Mesothelial cell of epicardium (in vitro differentiated cells): ENCODE data around the gene DCAF12. TPM values are rescaled to one million over a fixed set of nuclear protein-coding genes. Genes with fewer than 3 reads are reported as not detected.
"Not testable (repeated sequence)": the region's sequence is repeated elsewhere in the genome, so short reads cannot be mapped to it uniquely, and the experiment has no call there.

Source experiments
- DNase-seq, 2 experiments: peaks; one replicate each; pipeline ENCODE4 v3.0.0; 2021; ENCODE audit warnings: low spot score in 2 of 2; ENCODE audit not compliant: unreplicated experiment in 2 of 2
- H3K27ac Mint-ChIP-seq: 2 replicates; pipeline ENCODE4 v1.8.0; 2021; ENCODE audit warnings: mixed read lengths
- H3K27me3 Mint-ChIP-seq: 2 replicates; pipeline ENCODE4 v1.8.0; 2021; ENCODE audit warnings: low read depth, mixed read lengths
- H3K36me3 Mint-ChIP-seq: 2 replicates; pipeline ENCODE4 v1.8.0; 2021; ENCODE audit warnings: mixed read lengths
- H3K4me1 Mint-ChIP-seq: 2 replicates; pipeline ENCODE4 v1.8.0; 2021; ENCODE audit warnings: mixed read lengths
- H3K4me3 Mint-ChIP-seq: 2 replicates; pipeline ENCODE4 v1.8.0; 2021; ENCODE audit warnings: mild to moderate bottlenecking, moderate library complexity, mixed read lengths
- H3K9me3 Mint-ChIP-seq: 2 replicates; pipeline ENCODE4 v1.8.0; 2021; ENCODE audit warnings: mixed read lengths
- total RNA-seq: library from RNA; stranded (reverse); gene quantifications from 3 replicates; pipeline ENCODE4 v1.2.1, GENCODE V29; 2021
- TF ChIP-seq, protein P1 (sequence below): fragments of 200-600 bp; sonication (generic); IDR thresholded peaks from one replicate; pipeline ENCODE4 v1.5.0; 2021; ENCODE audit warnings: antibody characterized with exemption; ENCODE audit not compliant: unreplicated experiment

The DCAF12 gene
- total RNA-seq, 1 donor from 2014 or later = 35.2 TPM

DNA sequence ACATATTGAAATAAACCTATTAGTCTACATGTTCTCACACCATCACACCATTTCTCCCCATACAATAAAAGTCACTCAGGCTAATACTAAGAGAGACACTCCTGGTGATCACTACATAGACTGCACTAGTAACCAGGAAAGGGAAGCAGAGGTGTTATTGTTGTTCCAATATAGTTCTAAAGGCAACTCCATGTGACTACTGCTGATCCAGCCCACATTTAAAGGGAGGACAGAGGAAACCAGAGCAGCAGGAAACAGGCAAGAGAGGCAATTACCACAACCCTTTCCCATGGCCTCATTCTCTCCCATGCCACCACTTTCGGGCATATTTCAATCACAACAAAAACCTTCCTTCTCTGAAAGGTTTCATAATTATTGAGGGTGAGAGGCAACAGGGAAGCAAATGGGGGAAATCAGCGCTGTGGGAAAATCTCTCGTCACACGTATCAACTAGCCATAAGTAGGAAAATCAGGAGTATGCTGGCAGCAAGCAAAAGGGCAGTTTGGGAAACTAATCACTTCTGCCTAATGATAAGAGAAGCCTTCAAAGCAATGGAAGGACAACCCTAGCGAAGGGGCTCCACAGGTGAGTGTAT, 79.6 kb downstream of the DCAF12 start:
- TF ChIP-seq, protein P1, sequence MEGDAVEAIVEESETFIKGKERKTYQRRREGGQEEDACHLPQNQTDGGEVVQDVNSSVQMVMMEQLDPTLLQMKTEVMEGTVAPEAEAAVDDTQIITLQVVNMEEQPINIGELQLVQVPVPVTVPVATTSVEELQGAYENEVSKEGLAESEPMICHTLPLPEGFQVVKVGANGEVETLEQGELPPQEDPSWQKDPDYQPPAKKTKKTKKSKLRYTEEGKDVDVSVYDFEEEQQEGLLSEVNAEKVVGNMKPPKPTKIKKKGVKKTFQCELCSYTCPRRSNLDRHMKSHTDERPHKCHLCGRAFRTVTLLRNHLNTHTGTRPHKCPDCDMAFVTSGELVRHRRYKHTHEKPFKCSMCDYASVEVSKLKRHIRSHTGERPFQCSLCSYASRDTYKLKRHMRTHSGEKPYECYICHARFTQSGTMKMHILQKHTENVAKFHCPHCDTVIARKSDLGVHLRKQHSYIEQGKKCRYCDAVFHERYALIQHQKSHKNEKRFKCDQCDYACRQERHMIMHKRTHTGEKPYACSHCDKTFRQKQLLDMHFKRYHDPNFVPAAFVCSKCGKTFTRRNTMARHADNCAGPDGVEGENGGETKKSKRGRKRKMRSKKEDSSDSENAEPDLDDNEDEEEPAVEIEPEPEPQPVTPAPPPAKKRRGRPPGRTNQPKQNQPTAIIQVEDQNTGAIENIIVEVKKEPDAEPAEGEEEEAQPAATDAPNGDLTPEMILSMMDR = no peak
- H3K36me3 Mint-ChIP-seq = peaks cover 6% of the 10 kb centered on the region
- peak overlapping the region; percentile 93 for H3K4me3 Mint-ChIP-seq
- DNase-seq = no peak
- H3K27me3 Mint-ChIP-seq = no peaks in the 10 kb centered on the region
- H3K27ac Mint-ChIP-seq = peak overlapping the region; percentile 100
- H3K9me3 Mint-ChIP-seq = no peaks in the 10 kb centered on the region
- peaks cover 32% of the 10 kb centered on the region for H3K4me1 Mint-ChIP-seq

DNA sequence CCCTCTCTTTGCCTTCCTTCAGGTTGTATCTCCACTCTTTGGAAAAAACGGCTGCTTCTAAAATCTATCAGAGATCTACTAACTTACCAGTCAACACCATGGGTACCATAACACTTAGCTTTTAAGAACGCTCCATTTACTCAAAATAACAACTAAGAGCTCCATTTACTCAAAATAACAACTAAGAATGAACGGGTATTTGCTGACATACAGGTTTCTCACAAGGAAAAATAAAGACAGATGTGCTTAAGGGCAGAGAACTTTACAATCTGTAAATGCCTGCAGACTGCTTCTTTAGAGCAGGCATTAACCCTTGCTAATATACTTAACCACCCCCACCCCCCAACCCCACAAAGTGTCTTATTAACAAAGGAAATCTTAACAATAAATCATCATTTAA, 80.6 kb downstream of the DCAF12 start:
- Mint-ChIP-seq H3K36me3 (peaks cover 8% of the 10 kb centered on the region), H3K27ac (peak overlapping the region; percentile 18), H3K27me3 (no peaks in the 10 kb centered on the region), H3K4me3 (peak overlapping the region; percentile 13), H3K9me3 (no peaks in the 10 kb centered on the region), H3K4me1 (peaks cover 32% of the 10 kb centered on the region)
- TF ChIP-seq, protein P1 = no peak
- DNase-seq = no peak

DNA sequence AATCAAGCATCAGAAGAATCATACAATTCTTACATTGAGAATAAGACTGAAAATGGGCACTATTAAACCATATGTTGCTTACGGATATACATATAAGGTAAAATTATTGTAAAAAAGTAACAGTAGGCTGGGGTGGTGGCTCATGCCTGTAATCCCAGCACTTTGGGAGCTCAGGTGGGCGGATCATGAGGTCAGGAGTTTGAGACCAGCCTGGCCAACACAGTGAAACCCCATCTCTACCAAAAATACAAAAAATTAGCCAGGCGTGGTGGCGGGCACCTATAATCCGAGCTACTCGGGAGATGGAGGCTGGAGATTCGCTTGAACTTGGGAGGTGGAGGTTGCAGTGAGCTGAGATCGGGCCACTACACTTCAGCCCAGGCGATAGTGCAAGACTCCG, 84.4 kb downstream of the DCAF12 start:
- H3K9me3 Mint-ChIP-seq, H3K4me3 Mint-ChIP-seq, H3K27ac Mint-ChIP-seq, H3K27me3 Mint-ChIP-seq, DNase-seq: not testable (repeated sequence)
- Mint-ChIP-seq H3K4me1 (peaks cover 11% of the 10 kb centered on the region), H3K36me3 (peaks cover 25% of the 10 kb centered on the region)

DNA sequence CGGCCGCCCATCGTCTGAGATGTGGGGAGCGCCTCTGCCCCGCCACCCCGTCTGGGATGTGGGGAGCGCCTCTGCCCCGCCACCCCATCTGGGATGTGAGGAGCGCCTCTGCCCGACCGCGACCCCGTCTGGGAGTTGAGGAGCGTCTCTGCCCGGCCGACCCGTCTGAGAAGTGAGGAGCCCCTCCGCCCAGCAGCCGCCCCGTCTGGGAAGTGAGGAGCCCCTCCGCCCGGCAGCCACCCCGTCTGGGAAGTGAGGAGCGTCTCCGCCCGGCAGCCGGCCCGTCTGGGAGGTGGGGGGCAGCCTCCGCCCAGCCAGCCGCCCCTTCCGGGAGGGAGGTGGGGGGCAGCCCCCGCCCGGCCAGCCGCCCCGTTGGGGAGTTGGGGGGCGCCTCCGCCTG, 87.6 kb downstream of the DCAF12 start:
- H3K27ac Mint-ChIP-seq, H3K4me3 Mint-ChIP-seq, H3K9me3 Mint-ChIP-seq, DNase-seq, H3K27me3 Mint-ChIP-seq: not testable (repeated sequence)
- peaks cover 31% of the 10 kb centered on the region for H3K36me3 Mint-ChIP-seq
- peaks cover 16% of the 10 kb centered on the region for H3K4me1 Mint-ChIP-seq

DNA sequence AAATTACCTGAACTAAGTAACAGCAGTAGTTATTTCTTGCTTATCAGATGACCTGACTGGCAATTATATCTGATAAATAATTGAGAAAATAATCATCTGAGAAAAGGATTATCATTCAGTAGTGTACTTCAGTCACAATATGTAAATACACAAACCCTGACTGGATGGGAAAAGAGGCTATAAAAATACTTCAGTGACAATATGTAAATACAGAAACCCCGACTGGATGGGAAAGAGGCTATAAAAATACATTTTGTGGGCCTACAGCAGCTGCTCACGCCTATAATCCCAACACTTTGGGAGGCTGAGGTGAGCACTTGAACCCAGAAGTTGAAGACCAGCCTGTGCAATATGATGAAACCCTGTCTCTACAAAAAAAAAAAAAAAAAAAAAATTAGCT, 88.9 kb downstream of the DCAF12 start:
- Mint-ChIP-seq H3K27ac (peak overlapping the region; percentile 26), H3K4me1 (peaks cover 16% of the 10 kb centered on the region), H3K9me3 (no peaks in the 10 kb centered on the region), H3K4me3 (no peak overlapping the region), H3K27me3 (no peaks in the 10 kb centered on the region), H3K36me3 (peaks cover 31% of the 10 kb centered on the region)
- DNase-seq = no peak
- TF ChIP-seq, protein P1 = no peak

DNA sequence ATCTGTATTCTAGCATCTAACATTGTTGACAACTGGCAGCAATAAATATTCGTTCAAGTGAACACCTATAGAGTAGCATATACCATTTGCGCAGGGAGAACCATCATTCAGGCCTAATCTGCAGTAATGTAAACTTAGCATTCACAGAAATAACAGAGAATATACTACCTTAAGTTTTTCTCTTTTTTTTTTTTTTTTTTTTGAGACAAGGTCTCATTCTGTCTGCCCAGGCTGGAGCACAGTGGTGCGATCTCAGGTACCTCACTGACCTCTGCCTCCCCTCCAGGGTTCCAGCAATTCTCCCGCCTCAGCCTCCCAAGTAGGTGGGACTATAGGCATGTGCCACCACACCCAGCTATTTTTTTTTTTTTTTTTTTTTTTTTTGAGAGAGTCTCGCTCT, 89.9 kb downstream of the DCAF12 start:
- TF ChIP-seq, protein P1 = no peak
- peak overlapping the region; percentile 93 for H3K27ac Mint-ChIP-seq
- H3K9me3 Mint-ChIP-seq = no peaks in the 10 kb centered on the region
- peaks cover 36% of the 10 kb centered on the region for H3K36me3 Mint-ChIP-seq
- H3K4me1 Mint-ChIP-seq = peaks cover 16% of the 10 kb centered on the region
- no peak overlapping the region for H3K4me3 Mint-ChIP-seq
- no peak for DNase-seq
- H3K27me3 Mint-ChIP-seq = no peaks in the 10 kb centered on the region

Other genes starting within 250 kb of the DCAF12 start
- 51.5 to 56.4 TPM (median 52.2 TPM) in 3 replicates for gene UBAP2, start 77.8 kb downstream of the DCAF12 start, total RNA-seq
- gene UBAP1, start 52.3 kb upstream of the DCAF12 start, total RNA-seq = 37.0 to 40.1 TPM (median 38.0 TPM) in 3 replicates
- gene KIF24, start 202.6 kb upstream of the DCAF12 start, total RNA-seq = 3.5 to 3.9 TPM (median 3.5 TPM) in 3 replicates
- gene NUDT2, start 202.9 kb upstream of the DCAF12 start, total RNA-seq = 16.5 to 21.2 TPM (median 17.8 TPM) in 3 replicates